Skeletal muscle satellite cell (primary cell): Measurements from ENCODE around the gene MSANTD1.

ENCODE experiments used
- H3K27me3 ChIP-seq: 2 replicates; pipeline ENCODE4 v1.7.0; 2013; ENCODE audit warnings: low read length; ENCODE audit not compliant: control insufficient read depth, insufficient read depth
- H3K36me3 ChIP-seq: 2 replicates; pipeline ENCODE4 v1.7.0; 2013; ENCODE audit warnings: mild to moderate bottlenecking, control low read depth, low read length; ENCODE audit not compliant: insufficient read depth
- H3K4me1 ChIP-seq: 2 replicates; pipeline ENCODE4 v1.7.0; 2013; ENCODE audit warnings: low read length; ENCODE audit not compliant: control insufficient read depth, insufficient read depth
- H3K4me2 ChIP-seq: 2 replicates; pipeline ENCODE4 v1.7.0; 2013; ENCODE audit warnings: mild to moderate bottlenecking, low read length
- H3K4me3 ChIP-seq: 2 replicates; pipeline ENCODE4 v1.7.0; 2013; ENCODE audit warnings: low read length
- H3K9ac ChIP-seq: 2 replicates; pipeline ENCODE4 v1.7.0; 2013; ENCODE audit warnings: mild to moderate bottlenecking, low read depth, low read length, moderate library complexity
- H3K9me3 ChIP-seq: replicated peaks from 2 replicates; pipeline ENCODE4 v1.7.0; 2013; ENCODE audit warnings: mild to moderate bottlenecking, control low read depth, low read length

The MSANTD1 gene

GRCh38 chr4:3305610-3306371, 56.8 kb downstream of the MSANTD1 start:
- Histone ChIP-seq H3K4me2 (peak overlapping the region; percentile 50), H3K4me3 (peak overlapping the region; percentile 43), H3K9ac (peak overlapping the region; percentile 49), H3K9me3 (no peaks in the 10 kb centered on the region), H3K4me1 (peaks cover 21% of the 10 kb centered on the region), H3K36me3 (no peaks in the 10 kb centered on the region), H3K27me3 (no peaks in the 10 kb centered on the region)
